ENCODE measurements around the gene CNN3.

The CNN3 gene

DNA sequence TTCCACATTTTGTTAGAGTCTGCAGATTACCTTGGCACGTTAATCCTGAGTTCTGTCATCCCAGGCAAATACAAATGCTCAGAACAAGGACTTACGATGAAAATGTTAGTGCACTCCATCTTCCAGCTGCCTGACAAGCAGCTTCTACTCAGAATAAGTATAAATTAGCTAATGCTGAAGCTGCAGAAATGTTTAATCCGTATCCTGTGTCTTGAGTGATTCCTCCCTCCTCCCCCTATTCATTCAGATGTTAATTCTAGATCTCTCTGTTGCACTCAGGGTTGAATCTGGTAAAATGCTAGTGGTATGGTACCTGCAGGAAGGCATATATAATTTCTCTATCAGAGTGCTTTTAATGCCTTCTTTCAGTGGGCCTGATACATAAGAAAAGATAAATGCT, 39.8 kb downstream of the CNN3 start:
- no peak for DNase-seq (ENCODE audit: low read depth)

DNA sequence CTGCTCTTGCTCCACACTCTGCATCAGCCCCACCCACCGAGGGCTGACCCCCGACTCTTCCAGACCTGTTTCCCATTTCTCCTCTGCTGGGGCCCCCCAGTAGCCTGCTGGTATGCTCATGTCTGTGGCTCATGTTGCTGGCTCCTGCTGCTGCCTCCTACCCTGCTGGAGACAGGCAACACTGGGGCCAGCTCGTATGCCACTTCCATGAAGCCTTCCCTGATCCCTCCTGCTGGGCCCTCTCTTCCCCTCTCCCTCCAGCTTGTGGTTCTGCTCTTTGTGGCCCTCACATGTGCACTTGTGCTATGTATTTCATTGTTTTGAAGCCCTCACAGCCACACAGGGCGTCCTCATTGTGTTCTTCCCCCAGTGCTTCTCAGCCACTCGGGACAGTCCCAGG, 40.5 kb downstream of the CNN3 start:
- DNase-seq (ENCODE audit: low read depth), result no peak

DNA sequence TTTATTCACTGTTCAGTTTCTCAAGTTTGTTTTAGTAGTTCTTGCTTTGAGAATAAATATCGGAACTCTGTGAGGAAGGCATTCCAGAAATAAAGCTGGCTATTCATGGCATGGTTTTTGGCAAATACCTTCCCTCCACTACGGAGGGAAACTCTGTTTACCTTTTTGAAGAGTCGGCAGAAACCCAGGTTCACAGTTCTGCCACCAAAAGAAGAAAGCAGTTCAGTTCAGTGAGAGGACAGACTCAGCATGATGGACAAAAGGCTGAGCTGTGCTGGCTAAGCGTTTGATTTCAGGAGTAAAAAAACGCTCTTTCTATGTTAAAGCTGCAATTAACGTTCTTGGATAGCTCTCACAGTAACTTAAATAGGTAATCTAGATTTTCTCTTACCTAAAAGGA, 42.4 kb downstream of the CNN3 start:
- DNase-seq (ENCODE audit: low read depth), result no peak

DNA sequence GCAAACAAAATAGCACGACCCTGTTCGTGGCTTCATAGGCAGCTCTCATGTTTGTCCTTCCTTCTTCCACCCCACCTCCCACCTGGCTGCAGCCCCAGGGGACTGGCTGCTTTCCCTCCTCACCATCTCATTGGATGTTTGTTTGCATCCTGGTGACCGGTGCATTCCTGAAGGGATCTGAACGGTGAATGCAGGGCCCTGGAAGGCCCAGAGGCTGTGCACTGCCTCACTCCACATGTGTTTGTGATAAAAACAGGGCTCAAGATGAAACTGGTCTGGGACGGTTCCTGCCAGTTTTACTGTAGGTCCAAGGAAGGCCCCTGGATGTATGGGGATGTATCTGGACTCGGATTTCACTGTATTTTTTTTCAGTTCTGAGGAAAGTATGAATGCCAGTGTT, 42.8 kb downstream of the CNN3 start:
- DNase-seq (ENCODE audit: low read depth), result no peak

DNA sequence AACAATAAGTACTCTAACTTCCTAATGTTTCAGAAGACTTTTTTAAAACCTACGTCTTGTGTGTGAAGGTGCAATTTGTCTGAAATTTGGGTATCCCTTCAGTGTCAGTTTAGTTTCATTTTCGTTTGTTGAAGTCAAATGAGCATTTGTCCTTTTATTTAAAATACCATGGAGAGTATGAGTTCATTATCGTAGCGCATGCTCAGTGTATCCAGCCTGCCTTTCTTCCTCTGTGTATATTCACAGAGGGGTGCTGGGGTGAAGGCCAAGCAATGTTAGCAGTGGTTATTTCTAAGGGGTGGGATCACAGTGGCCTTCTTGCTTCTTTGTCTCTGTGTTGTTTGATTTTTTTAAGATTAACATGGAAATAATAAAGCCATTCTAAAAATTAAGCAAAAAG, 43.2 kb downstream of the CNN3 start:
- DNase-seq (ENCODE audit: low read depth), result peak; percentile 10

DNA sequence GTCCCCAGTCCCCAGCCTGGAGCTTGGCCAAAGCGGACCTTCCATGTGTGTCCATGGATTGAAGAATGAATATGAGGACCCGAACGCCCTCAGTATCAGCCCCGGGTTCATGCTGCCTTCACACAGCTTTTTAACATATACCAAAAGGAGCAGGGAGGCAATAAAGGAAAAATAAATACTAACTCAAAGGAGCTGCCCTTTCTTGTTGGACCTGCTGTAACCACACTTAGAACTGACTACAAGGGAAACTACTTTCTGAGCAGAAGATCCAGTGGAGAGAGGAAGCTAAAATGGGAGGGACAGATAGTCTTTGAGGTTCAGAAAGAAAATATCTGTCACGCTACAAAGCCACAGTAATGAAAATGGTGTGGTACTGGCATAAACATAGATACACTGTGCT, 48.6 kb downstream of the CNN3 start:
- no peak for DNase-seq (ENCODE audit: low read depth)

DNA sequence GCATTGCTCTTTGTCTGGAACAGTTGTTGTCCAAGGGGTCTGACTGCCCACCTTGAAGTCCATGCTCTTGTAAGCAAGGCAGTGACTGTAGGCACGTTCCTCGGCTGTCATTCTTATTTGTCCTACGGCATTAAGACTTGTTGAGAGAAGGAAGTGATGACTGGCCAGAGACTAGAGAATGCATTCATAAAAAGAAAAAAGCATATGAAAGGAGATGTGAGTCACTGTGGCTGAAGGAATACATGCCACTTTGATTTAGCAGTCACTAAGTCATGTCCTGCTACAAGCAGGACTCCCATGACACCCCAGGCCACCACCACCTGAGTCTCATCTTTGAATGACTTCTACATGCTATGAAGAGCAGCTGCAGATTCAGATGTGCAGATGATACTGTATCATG, 50.5 kb downstream of the CNN3 start:
- DNase-seq (ENCODE audit: low read depth), result no peak

DNA sequence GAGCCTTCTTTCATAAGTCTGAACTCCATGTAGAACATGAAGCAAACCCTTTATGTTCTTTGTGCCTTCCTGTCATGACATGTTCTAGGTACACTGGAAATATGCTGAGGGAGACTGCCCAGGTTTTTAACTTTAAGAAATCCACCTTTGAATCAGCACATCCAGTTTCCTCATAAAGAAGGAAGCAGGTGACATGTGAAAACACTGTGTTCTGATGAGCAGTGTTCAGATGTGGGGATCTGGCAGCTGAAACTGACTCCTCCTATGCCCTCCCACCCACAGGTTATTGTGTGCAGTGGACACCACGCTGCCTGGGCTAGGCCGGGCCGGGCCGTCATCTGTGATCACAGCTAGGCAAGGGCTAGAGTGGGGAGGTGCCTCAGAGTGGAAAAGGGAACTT, 51.1 kb downstream of the CNN3 start:
- DNase-seq (ENCODE audit: low read depth), result no peak

DNA sequence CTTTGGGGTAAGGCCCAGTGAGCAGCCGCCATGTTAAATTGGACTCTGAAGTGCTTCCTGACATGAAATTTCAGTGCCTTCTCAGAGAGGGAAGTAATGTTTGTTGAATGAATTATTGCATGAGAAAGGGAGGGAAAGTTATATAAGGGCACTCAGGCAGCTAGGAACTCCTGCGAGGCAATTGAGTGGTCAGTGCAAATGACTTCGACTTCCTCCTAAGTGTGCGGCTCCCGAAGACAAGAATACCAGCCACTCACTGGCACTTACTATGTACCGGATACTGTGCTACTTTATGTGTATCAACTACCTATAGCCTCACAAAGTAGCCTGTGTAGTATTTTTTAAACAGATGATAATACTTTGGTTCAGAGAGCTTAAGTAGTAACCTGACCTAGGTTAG, 52.5 kb downstream of the CNN3 start:
- no peak for DNase-seq (ENCODE audit: low read depth)

DNA sequence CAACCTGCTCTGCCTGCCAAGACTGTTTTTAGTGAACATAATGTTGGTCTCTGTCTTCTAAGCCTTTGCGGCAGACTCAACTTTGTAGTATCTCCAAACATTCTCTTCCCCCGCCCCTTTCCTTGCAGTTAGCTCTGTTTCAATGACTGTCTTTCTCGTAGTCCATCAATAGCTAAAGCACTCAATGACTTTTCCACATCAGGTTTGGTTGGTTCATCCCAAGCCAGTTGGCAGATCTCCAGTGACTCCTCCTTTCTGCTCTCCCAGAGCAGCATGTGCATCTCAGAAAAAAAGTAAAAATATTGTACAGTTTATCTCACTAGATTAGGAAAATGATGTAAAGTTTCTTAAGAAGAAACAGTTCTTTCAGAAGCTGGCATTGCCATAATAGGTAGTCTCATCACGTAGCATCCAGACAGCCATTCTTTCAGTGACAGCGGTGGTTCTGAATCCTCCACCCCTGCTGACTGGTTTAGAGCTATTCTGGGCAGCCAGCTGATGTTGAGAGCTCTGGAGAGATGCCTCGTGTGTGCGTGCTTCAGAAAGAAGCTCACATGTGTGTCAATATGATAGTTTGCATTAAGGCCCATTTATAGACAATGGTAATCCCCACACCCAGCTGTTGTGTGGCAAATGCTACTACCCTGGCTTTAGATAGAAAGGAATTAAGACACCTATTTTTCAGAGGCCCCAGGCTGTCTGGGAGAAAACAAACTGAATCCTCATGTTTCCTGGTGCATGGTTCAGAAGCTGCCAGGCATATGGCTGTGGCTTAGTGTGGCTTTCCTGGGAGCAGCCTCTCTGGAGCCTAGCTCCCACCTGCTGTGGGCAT, 53.2 kb downstream of the CNN3 start:
- no peak for DNase-seq (ENCODE audit: low read depth)

DNA sequence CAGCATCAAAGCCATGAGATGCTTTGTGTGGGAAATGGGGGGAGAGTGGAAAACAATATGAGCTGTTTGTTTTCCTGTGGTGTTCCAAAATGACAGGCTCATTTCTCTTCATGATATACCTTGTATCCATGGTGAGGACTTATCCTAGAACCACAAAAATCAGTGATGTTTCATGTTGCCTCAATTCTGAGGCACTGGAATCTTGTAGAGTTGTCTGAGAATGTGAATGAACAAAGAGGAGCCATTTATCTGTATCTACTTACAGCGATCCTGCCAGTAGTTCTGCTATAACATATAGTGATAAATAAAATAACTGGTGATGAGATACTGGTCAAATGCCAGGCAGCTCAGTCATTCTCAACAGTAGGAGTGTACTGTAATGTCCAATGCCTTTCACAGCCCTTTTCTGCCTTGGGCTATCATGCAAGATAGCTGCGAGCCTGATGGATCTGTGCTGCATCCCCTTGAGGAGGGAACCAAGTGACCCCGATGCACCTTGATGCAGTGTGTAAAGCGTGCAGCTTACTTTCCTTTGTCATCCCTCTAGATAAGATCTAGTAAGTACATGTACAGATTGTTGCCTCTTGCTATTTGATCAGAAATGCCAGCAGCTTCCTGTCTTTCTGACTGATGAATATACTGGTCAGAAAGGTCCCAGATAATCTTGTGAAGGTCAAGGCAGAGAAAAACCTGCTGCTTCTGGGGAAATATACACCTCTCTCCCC, 54.0 kb downstream of the CNN3 start:
- DNase-seq (ENCODE audit: low read depth), result no peak

DNA sequence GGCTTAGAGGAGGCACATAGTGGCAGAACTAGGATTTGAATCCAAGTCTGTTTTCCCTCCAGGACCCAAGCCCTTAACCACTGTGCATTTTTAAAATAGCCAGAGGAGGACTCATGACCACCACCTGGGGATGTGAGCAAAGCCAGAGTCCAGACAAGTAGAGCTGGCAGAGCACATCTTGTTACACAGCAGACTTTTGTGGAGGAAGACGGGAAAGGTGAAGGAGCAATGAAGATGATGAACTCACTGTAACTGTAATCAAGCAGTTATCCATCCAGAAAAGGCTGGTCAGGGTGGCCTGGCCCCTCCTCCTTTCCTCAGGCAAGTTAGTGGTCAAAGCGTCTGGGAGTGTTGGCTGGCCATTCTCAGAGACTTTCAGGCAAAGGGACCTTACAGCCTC, 55.9 kb downstream of the CNN3 start:
- DNase-seq (ENCODE audit: low read depth), result no peak

DNA sequence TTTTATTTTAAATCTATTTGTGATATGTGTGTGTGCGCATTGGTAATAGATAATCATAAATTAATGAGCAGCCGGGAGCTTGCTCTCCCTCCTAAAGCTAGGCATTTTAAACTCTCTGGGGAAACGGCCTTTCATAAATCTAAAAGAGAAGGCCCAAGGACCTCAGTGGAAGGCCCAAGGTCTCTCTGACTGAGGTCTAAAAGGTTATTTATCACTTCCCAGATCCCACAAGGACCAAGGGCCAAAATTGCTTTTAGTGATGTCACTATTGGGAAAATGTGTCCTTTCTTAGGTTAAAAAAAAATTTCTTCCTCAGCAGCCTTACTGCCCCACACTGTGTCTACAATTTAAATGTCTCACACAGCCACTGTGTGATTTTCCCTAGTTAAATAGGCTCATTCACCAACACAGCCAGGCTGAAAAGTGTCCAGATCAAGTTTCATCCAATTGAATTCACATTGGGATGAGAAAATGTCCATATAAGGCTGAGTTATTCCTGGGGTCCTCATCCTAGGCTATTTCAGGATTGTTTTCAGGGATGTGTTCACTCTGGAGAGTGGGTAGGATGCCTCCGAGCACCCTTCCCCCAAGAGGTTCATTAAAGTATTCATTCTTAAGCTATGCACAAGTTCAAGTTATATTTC, 60.6 kb downstream of the CNN3 start:
- DNase-seq (ENCODE audit: low read depth), result no peak

DNA sequence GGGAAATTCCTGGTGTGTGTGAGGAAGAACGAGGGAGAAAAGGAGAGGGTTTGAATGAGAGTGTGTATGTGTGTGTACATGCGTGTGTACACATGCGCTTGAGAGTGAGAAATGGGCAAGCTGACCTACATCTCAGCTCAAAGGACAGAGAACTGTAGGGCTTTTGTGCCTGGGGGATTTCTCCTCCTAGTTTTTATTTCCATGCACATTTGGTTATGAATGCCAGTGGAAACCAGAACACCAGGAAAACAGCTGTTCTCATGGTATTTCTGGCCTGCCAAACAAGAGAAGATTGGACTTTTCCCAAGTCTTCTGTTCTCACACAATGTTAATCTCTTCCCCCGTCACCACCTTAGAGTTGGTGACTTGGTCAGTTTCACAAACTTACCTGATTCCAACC, 61.5 kb downstream of the CNN3 start:
- DNase-seq (ENCODE audit: low read depth), result no peak

DNA sequence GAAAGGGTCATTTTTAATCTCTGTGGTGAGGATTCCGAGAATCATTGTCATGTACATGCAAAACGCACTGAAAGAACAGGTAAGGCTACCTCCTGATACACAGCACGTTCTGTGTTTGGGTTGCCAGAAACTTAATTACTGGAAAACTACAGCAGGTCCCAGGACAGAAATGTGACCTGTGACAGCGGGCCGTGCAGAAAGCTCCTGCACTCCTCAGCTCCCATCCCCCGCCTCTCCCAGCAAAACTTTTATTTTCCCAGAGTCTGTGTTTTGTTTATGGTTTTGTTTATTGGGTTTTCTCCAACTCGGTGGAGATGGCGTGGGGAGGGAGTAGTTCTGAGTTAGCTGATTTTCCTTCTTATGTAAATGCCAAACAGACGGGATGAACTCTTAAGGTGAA, 62.1 kb downstream of the CNN3 start:
- no peak for DNase-seq (ENCODE audit: low read depth)

DNA sequence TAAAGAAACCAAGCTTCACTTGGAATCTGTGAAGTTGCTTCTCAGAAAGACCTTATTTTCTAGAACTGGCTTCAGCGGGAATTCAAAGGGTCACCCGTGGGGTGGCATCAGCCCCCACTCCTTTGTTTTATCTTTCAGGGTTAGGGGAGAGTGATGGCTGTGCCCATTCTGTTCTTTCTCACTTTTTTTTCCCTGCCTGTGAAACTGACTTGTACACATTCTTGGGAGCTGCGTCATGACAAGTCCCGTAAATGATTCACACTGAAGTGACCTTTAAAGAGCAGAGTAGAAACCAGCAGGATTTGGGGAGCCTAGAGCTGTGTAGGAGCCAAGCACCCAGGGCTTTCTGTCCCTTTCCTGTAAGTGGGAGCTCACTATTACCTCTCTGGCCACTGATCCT, 63.0 kb downstream of the CNN3 start:
- no peak for DNase-seq (ENCODE audit: low read depth)

DNA sequence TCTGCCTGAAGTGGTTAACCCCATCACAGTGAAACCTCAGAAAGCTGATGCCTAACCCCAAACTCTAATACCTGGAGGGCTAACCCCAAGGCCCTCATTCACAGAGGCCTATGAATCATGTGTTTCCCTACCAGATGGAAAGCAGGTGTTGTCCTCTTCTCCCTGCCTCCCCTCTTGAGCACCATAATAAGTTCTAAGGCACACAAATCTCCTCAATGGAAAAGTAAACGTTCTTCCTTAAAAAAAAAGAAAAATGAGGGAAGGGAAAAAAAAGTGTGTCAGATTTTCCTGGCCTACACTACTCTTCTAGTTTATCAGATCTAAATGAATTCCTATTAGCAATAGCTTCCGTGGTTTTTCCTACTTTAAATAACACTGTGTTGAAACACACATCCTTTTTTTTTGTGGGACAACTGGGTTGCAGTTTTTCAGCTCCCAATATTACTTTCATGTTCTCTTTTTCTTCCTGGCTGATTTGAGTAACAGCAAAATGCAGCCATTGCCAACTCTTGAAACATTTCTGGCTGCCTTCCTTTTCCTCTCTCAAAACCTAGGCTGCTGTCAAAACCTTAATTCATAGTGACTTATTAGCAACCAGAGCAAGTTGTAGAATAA, 63.5 kb downstream of the CNN3 start:
- no peak for DNase-seq (ENCODE audit: low read depth)

DNA sequence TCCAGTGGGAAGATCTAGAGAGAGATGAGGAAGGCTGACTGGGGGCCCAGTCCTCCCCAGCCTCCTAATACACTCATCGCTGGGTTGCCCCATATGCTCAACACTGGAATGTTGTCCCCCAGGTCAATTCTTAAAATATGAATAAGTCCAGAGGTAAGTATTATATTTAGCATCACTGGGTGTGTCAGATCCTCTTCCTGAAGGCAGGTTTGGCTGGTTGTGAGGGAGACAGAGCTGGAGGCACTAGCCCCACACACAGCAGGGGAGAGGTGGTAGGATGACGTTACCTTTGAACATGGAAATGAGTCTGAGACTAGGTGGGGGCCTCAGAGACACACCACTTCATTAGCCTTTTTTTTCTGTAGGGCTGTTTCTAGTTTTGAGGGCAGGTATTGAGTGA, 64.2 kb downstream of the CNN3 start:
- DNase-seq (ENCODE audit: low read depth), result no peak

DNA sequence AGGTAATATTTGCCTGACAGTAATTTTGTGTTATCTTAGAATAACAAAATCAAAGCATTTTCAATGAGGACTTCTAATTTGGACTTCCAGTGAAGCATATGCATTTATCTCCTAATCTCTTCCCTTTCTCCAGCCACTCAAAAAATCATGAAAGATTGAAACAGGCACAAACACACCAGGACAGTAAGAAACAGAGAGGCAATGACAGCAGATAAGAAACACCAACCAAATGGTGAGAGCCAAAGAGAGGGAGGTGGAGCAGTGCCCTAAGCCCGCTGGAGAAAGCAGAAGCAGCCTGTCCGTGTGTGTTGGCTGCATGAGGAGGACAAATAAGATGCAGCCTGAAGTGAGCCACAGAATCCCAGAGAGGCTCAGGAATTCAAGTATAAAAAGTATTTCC, 67.7 kb downstream of the CNN3 start:
- DNase-seq (ENCODE audit: low read depth), result no peak

DNA sequence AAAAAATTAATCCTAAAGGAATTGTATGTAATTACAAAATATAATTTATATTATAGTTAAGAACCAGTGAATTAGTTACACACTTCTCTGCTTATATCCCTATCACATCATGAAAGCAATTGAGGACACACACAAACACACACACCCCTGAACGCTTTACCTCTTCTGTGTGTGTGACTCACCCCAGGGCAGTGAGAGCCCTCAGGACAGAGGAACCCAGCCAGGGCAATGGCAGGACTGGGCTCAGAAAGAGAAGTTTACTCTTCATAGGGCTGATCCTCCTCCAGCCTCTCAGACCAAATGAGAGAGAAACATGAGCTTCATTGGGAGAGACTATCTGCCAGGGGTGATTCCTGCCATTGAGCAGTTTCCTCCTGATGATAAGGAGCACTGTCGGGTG, 68.6 kb downstream of the CNN3 start:
- DNase-seq (ENCODE audit: low read depth), result no peak

DNA sequence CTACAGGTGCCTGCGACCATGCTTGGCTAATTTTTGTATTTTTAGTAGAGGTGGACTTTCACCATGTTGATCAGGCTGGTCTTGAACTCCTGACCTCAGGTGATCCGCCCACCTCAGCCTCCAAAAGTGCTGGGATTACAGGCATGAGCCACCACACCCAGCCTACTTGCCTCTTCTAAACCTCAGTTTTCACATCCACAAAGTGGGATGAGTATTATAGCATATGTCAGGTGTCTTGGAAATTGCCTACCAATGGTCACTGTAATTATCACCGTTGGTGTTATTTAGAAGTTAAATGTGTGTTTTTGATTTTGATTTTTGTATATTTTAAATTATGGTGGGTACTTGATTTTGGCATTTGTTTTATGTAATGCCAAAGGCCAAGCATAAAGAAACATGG, 70.0 kb downstream of the CNN3 start:
- DNase-seq (ENCODE audit: low read depth), result no peak

DNA sequence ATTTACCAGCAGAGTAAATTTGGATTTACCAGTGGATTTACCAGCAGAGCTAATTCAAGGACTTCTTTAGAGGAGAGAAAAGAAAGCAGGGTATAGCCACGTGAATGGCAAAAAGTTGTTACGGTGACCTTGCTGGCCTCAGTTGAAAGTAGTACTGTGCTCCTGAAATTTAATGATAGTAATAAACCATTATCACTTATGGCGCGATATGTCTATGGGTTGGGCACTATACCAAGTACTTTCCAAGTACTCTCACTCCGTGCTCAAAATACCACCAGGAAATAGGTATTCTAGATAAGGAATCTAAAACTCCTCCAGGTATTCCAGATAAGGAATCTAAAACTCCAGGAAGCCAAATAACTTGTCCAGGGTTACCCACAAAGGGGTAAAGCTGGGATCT, 70.9 kb downstream of the CNN3 start:
- DNase-seq (ENCODE audit: low read depth), result no peak

DNA sequence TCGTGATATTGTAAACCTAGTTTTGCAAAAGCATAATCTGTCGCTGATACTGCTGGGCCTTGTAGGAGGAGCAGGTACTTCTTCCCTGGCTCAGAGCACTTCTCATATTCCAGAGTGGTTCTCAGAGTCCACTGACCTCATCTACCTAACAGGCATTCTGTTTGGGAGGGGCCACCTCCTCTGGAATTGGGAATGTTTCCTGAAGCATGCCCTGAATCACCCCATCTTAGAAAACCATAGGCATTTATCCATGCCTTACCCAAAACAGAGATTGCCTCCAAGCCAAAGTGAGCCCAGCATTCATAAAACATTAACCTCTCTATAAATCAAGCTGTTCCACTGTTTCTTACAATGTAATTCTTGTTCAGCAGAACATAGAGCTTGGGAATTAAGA, 71.6 kb downstream of the CNN3 start:
- no peak for DNase-seq (ENCODE audit: low read depth)
